HG02610 (cell line): ENCODE results near the gene PXDC1.
"Not testable (repeated sequence)": the region's sequence is repeated elsewhere in the genome, so short reads cannot be mapped to it uniquely, and the experiment has no call there.

Source experiments
- ATAC-seq: cut with Tn5 transposase; IDR thresholded peaks from one replicate; pipeline ENCODE4 v1.9.1; 2021; ENCODE audit warnings: mild to moderate bottlenecking, moderate library complexity; ENCODE audit not compliant: unreplicated experiment

Gene PXDC1

GRCh38 chr6:3737149-3737830 is 14.2 kb downstream of the PXDC1 start:
- ATAC-seq: no peak

GRCh38 chr6:3735029-3735605 is 16.4 kb downstream of the PXDC1 start:
- ATAC-seq: no peak

DNA sequence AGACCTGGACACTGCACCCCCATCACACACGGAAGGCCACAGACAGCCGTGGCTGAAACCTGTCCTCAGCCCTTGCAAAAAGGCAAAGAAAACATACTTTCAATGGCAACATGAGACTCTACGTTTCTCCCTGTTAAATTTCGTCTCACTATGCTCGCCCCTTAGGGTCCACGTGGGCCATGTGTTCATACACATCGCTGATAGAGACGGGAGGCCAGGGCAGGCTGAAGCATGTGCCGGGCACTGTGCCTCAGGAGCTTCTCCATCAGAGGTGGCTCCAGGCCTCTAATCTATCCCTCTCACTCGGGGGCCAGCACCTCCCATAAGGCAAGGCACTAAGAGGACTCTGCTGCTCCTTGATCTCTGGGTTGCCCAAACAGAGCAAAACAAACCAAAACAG is 17.5 kb downstream of the PXDC1 start:
- ATAC-seq: no peak

- no peak for ATAC-seq
Measured at GRCh38 chr6:3733321-3733925, 18.1 kb downstream of the PXDC1 start.

GRCh38 chr6:3732345-3733141 is 19.0 kb downstream of the PXDC1 start:
- ATAC-seq: no peak

DNA sequence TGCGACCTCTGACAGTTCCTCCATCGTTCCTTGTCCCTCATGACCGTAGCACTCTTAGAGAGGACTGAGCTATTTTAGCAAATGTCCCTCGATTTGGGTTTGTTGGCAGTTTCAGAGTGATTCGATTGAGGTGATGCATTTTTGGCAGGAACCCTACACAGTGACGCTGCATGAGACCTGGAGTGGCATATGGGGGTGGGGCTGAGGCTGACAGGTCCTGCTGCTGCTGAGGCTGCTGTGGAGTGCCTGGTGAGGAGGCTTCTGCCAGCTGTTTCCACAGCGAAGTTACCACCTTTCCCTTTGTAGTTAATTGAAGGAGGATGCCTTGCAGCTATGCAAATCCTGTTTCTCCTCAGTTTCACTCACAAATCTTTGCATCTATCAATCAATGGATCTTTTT is 19.8 kb downstream of the PXDC1 start:
- ATAC-seq: no peak

DNA sequence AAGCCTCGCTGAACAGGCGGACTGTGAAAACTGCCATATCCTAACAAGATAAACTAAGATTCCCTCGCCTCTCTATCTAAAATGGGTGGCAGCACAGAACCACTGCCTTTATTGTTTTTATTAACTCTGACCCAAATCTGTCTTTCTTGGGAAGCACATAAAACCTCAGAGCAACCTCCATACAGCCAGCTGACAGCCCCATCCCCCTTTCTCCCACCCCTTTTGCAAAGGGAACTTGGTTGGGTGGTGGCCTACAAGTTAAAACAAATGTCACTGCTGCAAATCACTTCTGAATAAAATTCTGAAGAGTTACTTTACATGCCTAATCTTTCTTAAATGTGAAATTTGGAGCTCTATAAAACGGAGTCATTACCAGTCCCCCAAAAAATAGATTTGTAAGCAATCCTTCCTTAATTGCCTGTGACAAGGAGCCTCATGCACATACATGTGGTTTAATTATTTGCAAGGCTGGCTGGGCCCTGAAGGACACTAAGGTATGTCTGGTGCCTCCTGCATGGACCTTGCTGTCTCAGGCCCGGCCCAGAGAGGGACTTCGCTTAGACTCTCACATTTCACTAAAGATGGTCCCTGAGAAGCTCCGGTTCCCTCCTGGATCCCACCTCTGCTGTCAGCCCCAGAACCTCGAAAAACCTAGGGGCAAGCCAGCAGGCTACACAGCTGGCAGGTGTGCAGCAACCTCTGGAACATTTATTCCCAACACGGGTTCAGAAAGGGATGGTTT is 21.7 kb downstream of the PXDC1 start:
- ATAC-seq: no peak

- no peak for ATAC-seq
Measured at GRCh38 chr6:3727593-3728108, 23.9 kb downstream of the PXDC1 start.

GRCh38 chr6:3727036-3727435 is 24.5 kb downstream of the PXDC1 start:
- ATAC-seq: no peak

GRCh38 chr6:3726421-3726820 is 25.1 kb downstream of the PXDC1 start:
- ATAC-seq: no peak

DNA sequence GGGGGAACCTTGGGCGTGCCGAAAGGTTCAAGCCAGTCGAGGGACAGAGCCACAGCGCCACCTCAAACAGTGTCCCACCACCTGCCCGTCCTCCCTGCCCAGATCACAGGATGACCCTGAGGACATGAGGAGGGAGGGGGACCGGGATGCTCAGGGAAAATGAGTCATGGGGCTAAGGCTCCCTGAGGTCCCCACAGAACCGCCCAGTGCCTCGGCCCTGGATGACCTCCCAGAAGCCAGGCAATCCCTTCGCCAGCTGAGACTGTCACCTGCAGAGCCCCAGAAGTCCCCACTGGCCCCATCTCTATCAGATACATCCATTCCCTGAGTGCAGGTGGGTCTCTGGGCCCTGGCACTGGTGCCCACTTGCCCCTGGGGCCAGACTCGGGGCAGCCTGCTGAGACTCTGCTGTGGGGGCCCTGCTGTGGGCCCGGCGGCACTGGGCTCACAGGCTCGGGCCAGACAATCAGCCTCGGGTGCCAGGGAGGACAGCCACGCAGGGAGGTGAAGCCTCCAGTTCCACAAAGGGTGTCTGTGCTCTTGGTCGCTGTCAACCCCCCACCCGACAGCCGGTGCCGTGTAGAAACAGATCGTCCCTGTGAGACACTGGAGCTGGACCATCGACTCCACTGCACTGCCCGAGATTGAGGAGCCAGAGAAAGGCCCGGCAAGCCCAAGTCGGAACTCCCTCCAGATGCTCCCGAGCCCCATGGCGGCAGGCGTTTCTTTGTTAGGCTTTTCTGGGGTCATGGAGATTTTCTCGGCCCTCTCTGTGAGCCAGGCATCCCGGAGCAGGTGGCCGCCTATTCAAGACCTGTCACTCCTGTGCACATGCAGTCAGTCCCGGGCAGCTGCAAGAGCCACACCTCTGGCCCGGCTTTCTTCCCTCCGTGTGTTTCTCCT is 26.1 kb downstream of the PXDC1 start:
- no peak for ATAC-seq

DNA sequence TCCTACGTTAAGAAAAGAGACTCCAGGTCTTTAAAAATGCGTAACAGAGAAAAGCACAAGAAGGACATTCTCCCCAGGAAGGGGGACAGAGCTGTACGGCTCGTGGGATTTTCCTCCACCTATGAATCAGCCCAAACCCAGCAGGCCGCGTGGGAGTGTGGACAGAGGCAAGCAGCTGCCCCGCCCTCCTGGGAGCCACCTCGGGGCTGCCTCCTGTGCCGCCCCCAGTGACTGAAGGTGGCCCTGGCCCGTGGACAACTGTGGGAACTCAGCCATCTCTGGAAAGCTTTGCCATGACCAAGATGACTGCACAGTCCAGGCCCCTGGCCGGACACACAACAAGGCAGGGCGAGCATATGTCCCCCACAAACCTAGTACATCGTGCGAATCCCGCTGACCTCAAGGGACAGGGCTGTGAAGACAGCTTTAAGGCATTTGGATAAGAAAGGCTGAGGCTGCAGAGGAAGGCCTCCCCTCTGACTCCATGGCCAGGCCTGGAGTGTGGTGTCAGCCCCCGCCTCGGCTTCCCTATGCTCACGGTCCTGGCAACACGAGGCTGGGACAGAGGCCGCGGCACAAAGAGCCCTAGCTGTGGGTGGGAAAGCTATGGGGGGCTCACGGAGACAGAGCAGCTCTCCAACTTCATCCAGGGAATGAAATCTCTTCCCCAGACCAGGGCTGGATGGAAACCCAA is 26.9 kb downstream of the PXDC1 start:
- no peak for ATAC-seq

DNA sequence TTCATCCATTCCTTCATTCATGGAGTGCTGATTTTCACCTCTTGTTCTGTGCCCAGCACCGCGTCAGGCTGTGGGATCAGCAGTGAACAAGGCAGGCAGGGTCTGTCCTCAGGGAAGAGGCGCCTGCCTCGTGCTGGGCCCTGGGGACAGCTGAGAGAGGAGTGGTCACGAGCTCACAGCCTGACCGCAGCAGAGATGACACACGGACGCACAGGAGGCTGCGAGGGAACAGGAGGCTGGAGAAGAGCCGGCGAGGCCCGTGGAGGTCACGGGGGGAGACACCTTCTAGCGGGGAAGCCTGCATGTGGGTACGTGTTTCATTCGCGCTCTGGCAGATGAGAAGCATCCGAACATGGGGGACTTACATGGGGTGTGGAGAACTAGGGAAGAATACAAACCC is 27.5 kb downstream of the PXDC1 start:
- ATAC-seq: no peak

- ATAC-seq: no peak
Measured at GRCh38 chr6:3723251-3723650, 28.3 kb downstream of the PXDC1 start.

GRCh38 chr6:3722785-3723184 is 28.7 kb downstream of the PXDC1 start:
- no peak for ATAC-seq

DNA sequence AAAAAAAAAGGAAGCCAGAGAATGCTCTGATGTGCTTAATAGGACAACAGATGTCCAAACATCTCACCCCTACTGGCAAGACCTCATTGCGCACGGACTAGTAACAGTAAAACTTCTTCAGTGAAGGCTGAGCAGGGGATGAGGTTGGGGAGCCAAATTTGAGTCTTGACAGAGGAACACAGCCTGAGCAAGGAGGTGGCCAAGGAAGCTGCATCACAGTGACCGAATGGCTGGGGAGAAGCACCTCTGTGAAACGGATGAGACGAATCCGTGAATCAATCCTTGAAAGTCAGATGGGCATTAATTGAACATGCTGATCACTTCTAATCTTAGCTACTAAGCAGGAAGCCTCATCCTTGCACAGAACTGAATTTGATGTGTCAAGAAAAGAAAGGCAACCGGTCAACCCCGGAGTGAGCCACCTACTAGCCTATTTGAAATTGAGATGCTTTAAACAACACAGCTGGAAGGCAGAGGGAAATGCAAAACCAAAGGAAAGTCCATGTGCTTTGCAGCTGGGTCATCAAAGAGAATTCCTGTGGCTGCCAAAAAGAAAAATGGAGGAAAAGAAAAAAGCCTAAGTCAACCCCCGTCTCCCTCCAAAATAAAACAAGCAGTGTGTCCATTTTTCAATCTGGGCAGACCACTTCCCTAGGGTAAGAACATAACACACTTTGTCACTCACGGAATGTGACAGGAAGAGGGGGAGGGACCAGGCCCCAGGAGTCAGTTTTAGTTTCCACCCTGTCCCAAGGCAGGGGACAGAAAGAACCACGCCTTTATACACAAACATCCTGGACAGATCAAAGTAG is 29.5 kb downstream of the PXDC1 start:
- ATAC-seq: no peak

DNA sequence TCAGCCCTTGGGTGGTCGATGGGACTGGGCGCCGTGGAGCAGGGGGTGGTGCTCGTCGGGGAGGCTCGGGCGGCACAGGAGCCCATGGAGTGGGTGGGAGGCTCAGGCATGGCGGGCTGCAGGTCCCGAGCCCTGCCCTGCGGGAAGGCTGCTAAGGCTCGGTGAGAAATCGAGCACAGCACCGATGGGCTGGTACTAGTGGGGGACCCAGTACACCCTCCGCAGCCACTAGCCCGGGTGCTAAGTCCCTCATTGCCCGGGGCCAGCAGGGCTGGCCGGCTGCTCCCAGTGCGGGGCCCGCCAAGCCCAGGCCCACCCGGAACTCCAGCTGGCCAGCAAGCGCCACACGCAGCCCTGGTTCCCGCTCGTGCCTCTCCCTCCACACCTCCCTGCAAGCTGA is 30.7 kb downstream of the PXDC1 start:
- not testable (repeated sequence) for ATAC-seq
